ENCODE measurements around the gene PICALM.

GRCh38 chr11:86056351-86056854 is 12.5 kb downstream of the PICALM start:
- TF ChIP-seq ZNF507 (tag; conservative IDR thresholded peaks at IDR 0.05) = no peak
- no peak for TF ChIP-seq MTA1 (IDR thresholded peaks at IDR 0.05; ENCODE audit: borderline replicate concordance)
- no peak for TF ChIP-seq MEIS2 (IDR thresholded peaks at IDR 0.05; ENCODE audit: partially characterized antibody)
- no peak for TF ChIP-seq POLR2AphosphoS5 (IDR thresholded peaks at IDR 0.05; ENCODE audit: control insufficient read depth, insufficient read depth, low read depth, low read length)
- no peak for TF ChIP-seq FOXM1 (IDR thresholded peaks at IDR 0.05; ENCODE audit: low read depth)
- TF ChIP-seq FOXM1 (CRISPR knock-in tag; IDR thresholded peaks at IDR 0.05; ENCODE audit: low read depth) = no peak
- TF ChIP-seq, protein P1, sequence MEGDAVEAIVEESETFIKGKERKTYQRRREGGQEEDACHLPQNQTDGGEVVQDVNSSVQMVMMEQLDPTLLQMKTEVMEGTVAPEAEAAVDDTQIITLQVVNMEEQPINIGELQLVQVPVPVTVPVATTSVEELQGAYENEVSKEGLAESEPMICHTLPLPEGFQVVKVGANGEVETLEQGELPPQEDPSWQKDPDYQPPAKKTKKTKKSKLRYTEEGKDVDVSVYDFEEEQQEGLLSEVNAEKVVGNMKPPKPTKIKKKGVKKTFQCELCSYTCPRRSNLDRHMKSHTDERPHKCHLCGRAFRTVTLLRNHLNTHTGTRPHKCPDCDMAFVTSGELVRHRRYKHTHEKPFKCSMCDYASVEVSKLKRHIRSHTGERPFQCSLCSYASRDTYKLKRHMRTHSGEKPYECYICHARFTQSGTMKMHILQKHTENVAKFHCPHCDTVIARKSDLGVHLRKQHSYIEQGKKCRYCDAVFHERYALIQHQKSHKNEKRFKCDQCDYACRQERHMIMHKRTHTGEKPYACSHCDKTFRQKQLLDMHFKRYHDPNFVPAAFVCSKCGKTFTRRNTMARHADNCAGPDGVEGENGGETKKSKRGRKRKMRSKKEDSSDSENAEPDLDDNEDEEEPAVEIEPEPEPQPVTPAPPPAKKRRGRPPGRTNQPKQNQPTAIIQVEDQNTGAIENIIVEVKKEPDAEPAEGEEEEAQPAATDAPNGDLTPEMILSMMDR (IDR thresholded peaks at IDR 0.05 in 2 of 3, conservative IDR thresholded peaks at IDR 0.05 in 1 of 3; ENCODE audit: insufficient read depth in 2 of 3, low read depth in 1 of 3, low read length in 3 of 3) = no peak
- no peak for TF ChIP-seq ZNF311 (CRISPR knock-in tag; IDR thresholded peaks at IDR 0.05)
- TF ChIP-seq POLR2A (conservative IDR thresholded peaks at IDR 0.05) = no peak
- no peak for TF ChIP-seq ZBTB43 (CRISPR knock-in tag; IDR thresholded peaks at IDR 0.05)
- no peak for TF ChIP-seq ZZZ3 (IDR thresholded peaks at IDR 0.05)

Measured in K562 (cell line).